Adrenal gland (tissue), 12 donors: Measurements from ENCODE around the gene PPP2R5C. TPM values are rescaled to one million over a fixed set of nuclear protein-coding genes. Genes with fewer than 3 reads are reported as not detected.

Source experiments
- DNase-seq, 7 donors: peaks; one replicate each; pipeline ENCODE4 v3.0.0-alpha.2; 2019 to 2020
- H3K27ac ChIP-seq, 5 donors: fragments of 200-600 bp; sonication (generic) in 4 of 5; 1 replicate in 3 of 5; 2 replicates in 2 of 5; pipeline versions ENCODE4 v1.5.1 to v1.8.0; 2016 to 2020; ENCODE audit warnings: mild to moderate bottlenecking in 1 of 5
- H3K27me3 ChIP-seq: fragments of 200-600 bp; 2 replicates; pipeline ENCODE4 v1.8.0; 2021
- H3K36me3 ChIP-seq, 2 donors: fragments of 200-600 bp; replicated peaks in 1 of 2; 1 replicate in 1 of 2; 2 replicates in 1 of 2; pipeline versions ENCODE4 v1.5.1 to v1.8.0; 2018 to 2022
- H3K4me1 ChIP-seq, 2 donors: fragments of 200-600 bp; replicated peaks in 1 of 2; 1 replicate in 1 of 2; 2 replicates in 1 of 2; pipeline versions ENCODE4 v1.5.1 to v1.8.0; 2018 to 2021
- H3K4me3 ChIP-seq, 4 donors: fragments of 200-600 bp; sonication (generic) in 3 of 4; one replicate each; pipeline ENCODE4 v1.5.1; 2016 to 2018
- H3K9me3 ChIP-seq, 3 donors: fragments of 200-600 bp; sonication (generic) in 1 of 3; replicated peaks in 1 of 3; 1 replicate in 2 of 3; 2 replicates in 1 of 3; pipeline versions ENCODE4 v1.5.1 to v1.8.0; 2016 to 2021
- POLR2A ChIP-seq, 2 donors: fragments of 450-650 bp; IDR thresholded peaks; one replicate each; pipeline ENCODE4 v1.6.1; 2017; ENCODE audit warnings: antibody characterized with exemption in 2 of 2, mild to moderate bottlenecking in 2 of 2, moderate library complexity in 1 of 2
- WGBS, 4 donors: extraction: QIAGEN DNeasy Blood & Tissue Kit in 2 of 4; methylation state at CpG; one replicate each; pipeline versions ENCODE4 v1.1.5 to v1.1.7; 2013 to 2017; 5-methylcytosine and 5-hydroxymethylcytosine counted together
- intact Hi-C, 2 donors: fragments of 100-400 bp; cut with DNase I; formaldehyde crosslinking; loops; one replicate each; pipeline versions ENCODE4 v1.14.1 to v1.15.0; 2022 to 2023
- polyA plus RNA-seq, 3 donors: library from polyadenylated mRNA; stranded (reverse); fragments of 200-250 nt in 2 of 3; fragments of 350-450 nt in 1 of 3; fragmentation: Illumina TruSeq in 1 of 3; extraction: RNeasy Lipid Tissue Mini Kit (QIAGEN cat#74804) in 1 of 3; gene quantifications; one replicate each; pipeline ENCODE4 v1.2.3, GENCODE V29; 2013 to 2014
- total RNA-seq, 9 donors: library from RNA; depleted of rRNA in 4 of 9; stranded (reverse); fragments of >200 nt in 4 of 9; fragments of 120-200 nt in 1 of 9; fragmentation: NEBNext Ultra II Directional in 1 of 9; extraction: Animal tissue kit (Norgen Biotek cat#: 25700) in 1 of 9; gene quantifications; one replicate each; pipeline versions ENCODE4 v1.1.0 to v1.2.4, GENCODE V29; 2013 to 2023
- TF ChIP-seq, protein P1 (sequence below), 6 experiments: fragments of 450-650 bp in 4 of 6; fragments of 200-600 bp in 2 of 6; sonication (generic) in 1 of 6; IDR thresholded peaks; 1 replicate in 5 of 6; 2 replicates in 1 of 6; pipeline versions ENCODE4 v1.5.1 to v1.8.0; 2016 to 2021; ENCODE audit warnings: antibody characterized with exemption in 6 of 6, mild to moderate bottlenecking in 2 of 6, moderate library complexity in 1 of 6
- donor health status: healthy with polysubstance abuse.
- donor health status: Bipolar disorder and iron deficiency.
- donor health status: DM: yes; HTN: yes; CAD: no.
- donor health status: DM: no; HTN: no; CAD: no.
- donor health status: DM: no; HTN: no; CAD: no.
- donor health status: DM: yes; HTN: yes; CAD: no.

The PPP2R5C gene
- total and polyA plus RNA-seq, 12 donors: 66.5 to 216 (median 134) TPM

DNA sequence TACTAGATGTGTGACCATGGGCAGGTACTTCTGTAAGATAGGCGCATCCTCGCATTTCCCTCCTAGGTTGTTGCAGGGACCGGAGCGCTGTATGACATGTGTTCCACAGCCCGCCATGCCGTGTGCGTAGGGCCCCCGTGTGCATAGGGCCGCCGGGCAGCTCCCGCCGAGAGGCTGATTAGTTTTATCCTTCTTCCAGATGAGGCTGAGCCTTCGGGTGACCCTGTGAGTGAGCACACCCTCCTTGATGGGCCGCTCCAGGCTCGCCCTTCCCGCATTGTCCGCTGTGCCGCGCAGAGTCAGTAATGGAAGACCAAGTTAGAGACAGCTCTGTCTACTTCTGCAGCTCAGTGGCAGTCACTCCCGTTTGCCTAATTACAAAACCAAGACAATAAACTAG is 130.0 kb downstream of the PPP2R5C start:
- no peaks in the 10 kb centered on the region for H3K27me3 ChIP-seq
- no peaks in the 10 kb centered on the region for H3K4me1 ChIP-seq
- H3K9me3 ChIP-seq: no peaks in the 10 kb centered on the region
- intact Hi-C loops: no loop called here
- TF ChIP-seq, protein P1, sequence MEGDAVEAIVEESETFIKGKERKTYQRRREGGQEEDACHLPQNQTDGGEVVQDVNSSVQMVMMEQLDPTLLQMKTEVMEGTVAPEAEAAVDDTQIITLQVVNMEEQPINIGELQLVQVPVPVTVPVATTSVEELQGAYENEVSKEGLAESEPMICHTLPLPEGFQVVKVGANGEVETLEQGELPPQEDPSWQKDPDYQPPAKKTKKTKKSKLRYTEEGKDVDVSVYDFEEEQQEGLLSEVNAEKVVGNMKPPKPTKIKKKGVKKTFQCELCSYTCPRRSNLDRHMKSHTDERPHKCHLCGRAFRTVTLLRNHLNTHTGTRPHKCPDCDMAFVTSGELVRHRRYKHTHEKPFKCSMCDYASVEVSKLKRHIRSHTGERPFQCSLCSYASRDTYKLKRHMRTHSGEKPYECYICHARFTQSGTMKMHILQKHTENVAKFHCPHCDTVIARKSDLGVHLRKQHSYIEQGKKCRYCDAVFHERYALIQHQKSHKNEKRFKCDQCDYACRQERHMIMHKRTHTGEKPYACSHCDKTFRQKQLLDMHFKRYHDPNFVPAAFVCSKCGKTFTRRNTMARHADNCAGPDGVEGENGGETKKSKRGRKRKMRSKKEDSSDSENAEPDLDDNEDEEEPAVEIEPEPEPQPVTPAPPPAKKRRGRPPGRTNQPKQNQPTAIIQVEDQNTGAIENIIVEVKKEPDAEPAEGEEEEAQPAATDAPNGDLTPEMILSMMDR (IDR thresholded peaks at IDR 0.05): no peak
- no peak for TF ChIP-seq POLR2A (IDR thresholded peaks at IDR 0.05)
- no peak overlapping the region for H3K27ac ChIP-seq
- H3K36me3 ChIP-seq: peaks cover 0 to 79% of the 10 kb centered on the region in 2 donors
- H3K4me3 ChIP-seq: no peak overlapping the region
- 93 to 96% (median 94%) methylated on average over 12 to 20 of the region's 20 CpGs for WGBS, 4 donors
- no peak for DNase-seq

DNA sequence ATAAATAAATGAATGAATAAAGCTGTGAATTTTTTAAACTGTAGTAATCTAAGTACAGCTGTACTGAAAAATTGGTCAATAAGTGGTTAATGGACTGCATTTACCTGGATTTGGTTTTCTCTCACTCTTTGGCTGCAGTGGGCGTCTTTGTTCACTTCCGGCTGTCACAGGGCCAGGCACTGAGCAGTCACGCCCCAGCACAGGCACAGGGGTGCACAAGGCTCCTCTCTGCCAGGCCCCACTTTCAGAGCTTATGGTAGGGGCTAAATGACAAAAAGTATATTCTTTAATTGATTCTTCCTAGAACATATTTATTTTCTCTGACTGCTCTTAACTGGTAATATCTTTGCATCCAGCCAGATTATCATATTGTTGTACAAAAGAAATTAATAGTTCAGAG is 132.2 kb downstream of the PPP2R5C start:
- DNase-seq: no peak
- 82 to 92% (median 88%) methylated on average over 3 of the region's 3 CpGs for WGBS, 4 donors
- intact Hi-C loops: no loop called here
- Histone ChIP-seq H3K9me3 (no peaks in the 10 kb centered on the region), H3K27ac (no peak overlapping the region), H3K4me3 (no peak overlapping the region), H3K4me1 (no peaks in the 10 kb centered on the region), H3K36me3 (peaks cover 0 to 74% of the 10 kb centered on the region in 2 donors), H3K27me3 (no peaks in the 10 kb centered on the region)
- TF ChIP-seq POLR2A (IDR thresholded peaks at IDR 0.05): no peak
- TF ChIP-seq, protein P1 (IDR thresholded peaks at IDR 0.05): no peak

DNA sequence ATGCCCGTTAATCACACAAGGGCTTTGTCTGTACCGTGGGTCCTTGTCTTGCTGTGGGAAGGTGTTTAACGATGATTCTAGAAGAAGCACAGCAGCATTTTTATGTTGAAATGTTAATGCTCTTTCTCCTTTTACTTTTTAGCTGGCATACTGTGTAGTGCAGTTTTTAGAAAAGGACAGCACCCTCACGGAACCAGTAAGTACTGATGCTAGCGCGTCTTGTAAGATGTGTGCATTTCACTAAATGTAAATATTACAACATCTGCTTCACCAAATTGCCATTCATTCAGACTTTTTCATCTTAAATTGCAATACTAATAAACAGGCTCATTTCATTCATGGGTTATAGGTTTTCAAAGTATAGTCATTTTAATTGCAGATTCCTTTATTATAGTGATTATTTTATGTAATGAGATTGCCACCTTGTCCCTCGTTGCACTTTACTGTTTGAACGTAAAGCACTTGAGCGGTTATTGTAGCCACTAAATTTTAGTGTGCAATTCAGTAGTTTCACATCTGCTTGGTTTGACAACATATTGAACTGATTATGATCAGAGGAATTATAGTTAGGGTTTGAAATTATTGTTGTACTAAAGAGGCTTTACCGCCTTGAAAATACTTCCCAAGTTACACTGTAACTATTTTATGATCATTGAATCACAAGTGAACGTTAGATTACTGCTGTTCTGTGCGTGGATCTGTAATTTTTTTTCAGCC is 133.0 kb downstream of the PPP2R5C start:
- intact Hi-C loops: no loop called here
- no peaks in the 10 kb centered on the region for H3K4me1 ChIP-seq
- no peaks in the 10 kb centered on the region for H3K27me3 ChIP-seq
- 89 to 97% (median 93%) methylated on average over 12 of the region's 12 CpGs for WGBS, 4 donors
- H3K9me3 ChIP-seq: no peaks in the 10 kb centered on the region
- H3K27ac ChIP-seq: no peak overlapping the region
- no peak for TF ChIP-seq POLR2A (IDR thresholded peaks at IDR 0.05)
- TF ChIP-seq, protein P1 (IDR thresholded peaks at IDR 0.05): no peak
- H3K4me3 ChIP-seq: no peak overlapping the region
- no peak for DNase-seq
- H3K36me3 ChIP-seq: peaks cover 0 to 74% of the 10 kb centered on the region in 2 donors

DNA sequence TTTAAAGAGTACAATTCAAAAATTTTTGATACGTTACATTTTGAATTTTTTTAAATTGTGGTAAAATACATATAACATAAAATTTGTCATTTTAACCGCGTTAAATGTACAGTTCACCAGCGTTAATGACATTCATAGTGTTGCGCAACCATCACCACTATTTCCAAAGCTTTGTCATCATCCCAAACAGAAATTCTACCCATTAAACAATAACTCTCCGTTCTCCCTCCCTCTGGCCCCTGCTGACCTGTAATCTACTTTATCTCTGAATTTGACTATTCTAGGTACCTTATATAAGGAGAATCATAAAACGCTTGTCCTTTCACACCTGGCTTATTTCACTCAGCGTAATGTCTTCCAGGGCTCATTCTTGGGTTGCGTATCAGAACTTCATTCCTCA is 133.7 kb downstream of the PPP2R5C start:
- intact Hi-C loops: no loop called here
- 89 to 93% (median 91%) methylated on average over 9 of the region's 9 CpGs for WGBS, 4 donors
- H3K36me3 ChIP-seq: peaks cover 0 to 79% of the 10 kb centered on the region in 2 donors

More for the DNA sequence above, 133.7 kb downstream of the PPP2R5C start:
- no peak overlapping the region for H3K27ac ChIP-seq
- no peak for DNase-seq
- no peaks in the 10 kb centered on the region for H3K4me1 ChIP-seq
- no peak overlapping the region for H3K4me3 ChIP-seq
- TF ChIP-seq POLR2A (IDR thresholded peaks at IDR 0.05): no peak
- TF ChIP-seq, protein P1 (IDR thresholded peaks at IDR 0.05): no peak
- H3K9me3 ChIP-seq: no peaks in the 10 kb centered on the region
- no peaks in the 10 kb centered on the region for H3K27me3 ChIP-seq
